ENCODE measurements around the gene FNDC8.

GRCh38 chr17:35088356-35088880 lies 33.0 kb upstream of the FNDC8 start:
- TF ChIP-seq CTCF (IDR thresholded peaks at IDR 0.05), result no peak
- no peak for TF ChIP-seq POLR2A (IDR thresholded peaks at IDR 0.05)

All from heart left ventricle (tissue), 13 donors.